GM13977 (cell line): ENCODE data around the gene ITPRID1.

ENCODE experiments used
- DNase-seq: peaks from one replicate; pipeline ENCODE4 v3.0.0; 2012; ENCODE audit warnings: low spot score
- in situ Hi-C: fragments of 300-500 bp; cut with MboI; formaldehyde crosslinking; loops from one replicate; pipeline ENCODE4 v1.12.0; 2022; ENCODE audit warnings: low sequenced_read_pairs, low pct_unique_long_range_greater_than_20kb, mixed read lengths, inconsistent platforms; ENCODE audit not compliant: unreplicated experiment
- TF ChIP-seq, protein P1 (sequence below): IDR thresholded peaks from 2 replicates; pipeline ENCODE4 v1.5.1; 2012; ENCODE audit warnings: mild to moderate bottlenecking, control low read depth; ENCODE audit not compliant: insufficient read depth; ENCODE audit errors: extremely low read depth, missing control alignments

ITPRID1 gene

DNA sequence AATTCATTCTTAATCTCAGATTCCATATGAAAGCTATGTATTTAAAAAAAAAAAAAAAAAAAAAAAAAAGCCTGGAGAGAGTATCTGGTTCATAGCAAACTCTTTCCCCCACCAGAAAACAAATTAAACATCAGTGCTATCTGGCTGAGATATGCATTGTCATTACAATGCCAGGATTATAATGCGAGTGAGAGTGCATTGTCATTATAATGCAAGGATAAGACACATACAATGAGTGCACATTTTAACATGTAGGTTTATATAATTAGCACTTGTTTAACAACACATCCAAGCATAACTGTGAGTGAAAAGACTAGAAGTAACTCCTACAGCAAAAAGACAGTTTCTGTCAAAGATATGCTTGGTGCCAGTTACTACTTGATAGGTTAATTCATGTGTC is 48.1 kb downstream of the ITPRID1 start:
- TF ChIP-seq, protein P1, sequence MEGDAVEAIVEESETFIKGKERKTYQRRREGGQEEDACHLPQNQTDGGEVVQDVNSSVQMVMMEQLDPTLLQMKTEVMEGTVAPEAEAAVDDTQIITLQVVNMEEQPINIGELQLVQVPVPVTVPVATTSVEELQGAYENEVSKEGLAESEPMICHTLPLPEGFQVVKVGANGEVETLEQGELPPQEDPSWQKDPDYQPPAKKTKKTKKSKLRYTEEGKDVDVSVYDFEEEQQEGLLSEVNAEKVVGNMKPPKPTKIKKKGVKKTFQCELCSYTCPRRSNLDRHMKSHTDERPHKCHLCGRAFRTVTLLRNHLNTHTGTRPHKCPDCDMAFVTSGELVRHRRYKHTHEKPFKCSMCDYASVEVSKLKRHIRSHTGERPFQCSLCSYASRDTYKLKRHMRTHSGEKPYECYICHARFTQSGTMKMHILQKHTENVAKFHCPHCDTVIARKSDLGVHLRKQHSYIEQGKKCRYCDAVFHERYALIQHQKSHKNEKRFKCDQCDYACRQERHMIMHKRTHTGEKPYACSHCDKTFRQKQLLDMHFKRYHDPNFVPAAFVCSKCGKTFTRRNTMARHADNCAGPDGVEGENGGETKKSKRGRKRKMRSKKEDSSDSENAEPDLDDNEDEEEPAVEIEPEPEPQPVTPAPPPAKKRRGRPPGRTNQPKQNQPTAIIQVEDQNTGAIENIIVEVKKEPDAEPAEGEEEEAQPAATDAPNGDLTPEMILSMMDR, result no peak
- no peak for DNase-seq
- in situ Hi-C loops, result no loop called here

DNA sequence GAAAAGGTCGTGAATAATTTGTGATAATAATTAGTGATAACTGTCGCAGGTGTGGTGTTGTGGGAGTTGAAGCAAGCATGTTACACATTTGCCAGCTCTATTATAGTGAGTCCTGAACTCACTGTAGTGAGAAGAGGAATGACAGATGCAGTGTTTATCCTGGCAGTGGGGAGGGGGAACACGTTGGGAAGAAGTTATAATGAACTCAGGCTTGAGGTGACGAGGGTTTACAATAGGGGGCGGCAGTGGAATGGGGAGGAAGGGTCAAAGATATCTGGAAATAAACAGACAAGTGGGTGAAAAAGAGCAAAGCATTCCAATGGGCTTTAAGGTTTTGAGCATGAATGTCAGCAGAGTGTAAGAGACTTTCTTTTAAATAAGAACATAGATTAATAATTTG is 49.6 kb downstream of the ITPRID1 start:
- in situ Hi-C loops, result no loop called here
- no peak for DNase-seq
- TF ChIP-seq, protein P1, result no peak

DNA sequence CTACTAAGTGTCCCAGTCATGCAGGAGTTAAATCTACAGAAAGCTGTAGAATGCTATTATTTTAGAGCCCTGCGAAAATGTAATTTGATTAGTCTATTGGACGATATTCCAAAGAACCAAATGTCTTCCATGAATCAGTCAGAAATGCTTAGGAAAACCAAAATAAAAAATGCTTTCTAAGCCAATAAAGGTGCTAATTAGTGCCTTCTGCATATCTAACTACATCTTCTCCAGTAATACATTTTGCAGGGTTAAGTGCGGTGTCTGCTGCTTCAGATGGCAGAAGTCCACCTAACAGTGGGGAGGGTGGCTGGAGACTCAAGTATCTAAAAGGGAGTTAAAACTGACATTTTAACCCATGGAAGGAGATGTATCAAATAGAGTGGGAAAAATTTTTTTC is 50.1 kb downstream of the ITPRID1 start:
- in situ Hi-C loops, result no loop called here
- no peak for DNase-seq
- TF ChIP-seq, protein P1, result no peak

DNA sequence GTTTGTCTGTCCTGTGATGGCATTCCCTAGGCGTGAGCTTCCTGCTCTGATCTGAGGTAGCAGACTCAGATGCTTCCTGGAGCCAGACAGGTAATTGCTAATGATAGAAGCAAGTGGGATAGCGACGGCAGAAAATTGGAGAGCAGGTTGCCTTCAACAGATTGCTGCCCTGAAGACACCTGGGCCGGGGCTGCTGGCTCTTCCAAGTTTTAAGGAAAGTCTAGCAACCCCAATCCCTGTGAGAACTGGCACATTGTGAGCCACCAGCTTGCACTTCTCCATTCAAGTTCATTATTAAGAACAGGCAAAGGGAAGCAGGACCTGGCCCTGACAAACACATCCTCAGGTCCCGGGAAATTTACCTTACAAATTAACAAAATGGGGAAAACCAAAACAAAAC is 50.8 kb downstream of the ITPRID1 start:
- DNase-seq, result no peak

DNA sequence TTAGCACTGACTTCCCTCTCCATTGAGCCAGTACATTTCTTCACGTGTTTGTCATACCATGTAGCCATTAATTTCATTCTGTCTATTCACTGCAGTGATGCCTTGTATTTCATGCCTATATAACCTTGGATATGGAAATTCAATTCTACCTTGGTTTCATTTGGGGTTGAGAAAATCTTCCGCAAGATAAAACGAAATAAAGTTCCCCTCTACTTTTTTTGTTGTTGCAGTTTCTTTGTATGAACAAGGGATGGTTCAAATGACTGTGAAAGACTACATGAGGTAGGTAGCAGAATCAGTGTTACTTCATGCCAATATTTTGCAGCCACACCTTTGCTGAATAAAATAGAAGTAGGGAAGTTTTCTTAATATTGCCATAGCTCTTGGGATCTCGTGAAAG is 55.6 kb downstream of the ITPRID1 start:
- no peak for DNase-seq
- TF ChIP-seq, protein P1, result no peak
- in situ Hi-C loops, result no loop called here

More for the DNA sequence above, 50.8 kb downstream of the ITPRID1 start:
- TF ChIP-seq, protein P1, result no peak
- in situ Hi-C loops, result no loop called here

DNA sequence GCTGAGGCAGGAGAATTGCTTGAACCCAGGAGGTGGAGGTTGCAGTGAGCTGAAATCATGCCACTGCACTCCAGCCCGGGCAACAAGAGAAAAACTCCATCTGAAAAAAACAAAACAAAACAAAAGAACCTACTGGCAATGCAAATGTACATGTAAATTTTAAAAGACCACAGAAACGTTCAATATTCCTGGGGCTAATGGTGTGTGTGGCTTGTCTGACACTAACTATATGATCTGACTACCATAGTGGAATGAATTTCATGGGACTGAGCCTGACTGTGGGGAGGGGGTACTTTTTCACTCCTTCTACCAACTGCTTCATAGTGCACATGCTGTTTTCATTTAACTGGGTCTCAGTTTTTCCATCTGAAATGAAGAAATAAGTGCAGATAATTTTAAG is 69.6 kb downstream of the ITPRID1 start:
- no peak for DNase-seq
- in situ Hi-C loops, result no loop called here
- TF ChIP-seq, protein P1, result no peak

DNA sequence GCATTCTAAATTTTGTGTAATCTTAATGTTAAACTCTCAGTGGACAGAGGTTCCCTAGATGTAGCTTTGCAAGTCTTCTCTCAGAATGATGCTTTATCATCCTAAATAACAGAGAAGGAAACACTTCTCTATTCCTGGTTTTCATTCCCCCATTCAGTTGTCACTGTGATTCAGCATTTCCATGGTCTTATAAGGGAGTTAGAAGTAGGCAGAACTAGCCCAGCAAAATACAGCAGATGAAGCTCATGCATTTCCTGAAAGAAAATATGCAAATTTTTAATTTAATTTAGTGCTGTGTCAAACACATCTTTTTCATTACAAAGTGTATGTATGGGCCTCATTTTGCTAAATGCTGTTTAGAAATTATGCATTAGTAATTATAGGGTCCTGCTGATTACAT is 70.1 kb downstream of the ITPRID1 start:
- TF ChIP-seq, protein P1, result no peak
- in situ Hi-C loops, result no loop called here

More for the DNA sequence above, 70.1 kb downstream of the ITPRID1 start:
- no peak for DNase-seq
